ENCODE data around the gene SORBS1. TPM values are rescaled to one million over a fixed set of nuclear protein-coding genes. Genes with fewer than 3 reads are reported as not detected.

Gene SORBS1
- total RNA-seq, 1 donor from 2014 or later, result 416 TPM

DNA sequence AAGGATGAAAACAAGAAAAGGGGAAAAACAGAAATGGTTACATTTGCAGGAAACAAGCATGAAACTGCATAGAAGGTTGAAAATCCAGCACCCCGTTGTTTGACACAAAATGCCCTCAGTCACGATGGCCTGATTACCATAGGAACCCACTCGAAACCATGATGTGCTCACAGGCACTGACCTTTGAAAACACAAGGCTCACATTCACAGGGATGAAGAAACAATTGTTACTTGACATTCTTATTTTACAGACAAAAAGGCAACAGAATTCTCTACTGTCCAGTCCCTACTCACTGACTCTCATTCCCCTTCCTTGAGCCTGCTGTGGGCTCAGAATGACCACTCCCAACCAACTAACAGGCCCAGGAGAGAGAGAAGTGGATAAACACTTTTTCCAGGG lies 138.9 kb downstream of the SORBS1 start:
- Histone ChIP-seq H3K27ac (peak overlapping the region; percentile 79 to 89), H3K4me1 (peaks cover 17 to 64% of the 10 kb centered on the region in 2 donors), H3K4me3 (no peak overlapping the region), H3K27me3 (no peaks in the 10 kb centered on the region), H3K9me3 (no peaks in the 10 kb centered on the region), H3K36me3 (peaks cover 88% of the 10 kb centered on the region in 2 donors)
- intact Hi-C loops (cut with DNase I), result no loop called here
- DNase-seq (ENCODE audit: low spot score in 2 of 2), result no peak
- TF ChIP-seq CTCF (IDR thresholded peaks at IDR 0.05), result no peak

GRCh38 chr10:95421782-95422181 lies 139.4 kb downstream of the SORBS1 start:
- Histone ChIP-seq H3K27ac (peak overlapping the region; percentile 79 to 89), H3K9me3 (no peaks in the 10 kb centered on the region), H3K4me3 (no peak overlapping the region), H3K4me1 (peaks cover 19 to 64% of the 10 kb centered on the region in 2 donors), H3K27me3 (no peaks in the 10 kb centered on the region), H3K36me3 (peaks cover 88% of the 10 kb centered on the region in 2 donors)
- intact Hi-C loops (cut with DNase I), result no loop called here
- TF ChIP-seq CTCF (IDR thresholded peaks at IDR 0.05), result no peak
- no peak for DNase-seq (ENCODE audit: low spot score in 2 of 2)

- Histone ChIP-seq H3K36me3 (peaks cover 70 to 82% of the 10 kb centered on the region in 2 donors), H3K4me3 (no peak overlapping the region), H3K9me3 (no peaks in the 10 kb centered on the region), H3K27me3 (no peaks in the 10 kb centered on the region), H3K27ac (peak overlapping the region; percentile 89 to 95), H3K4me1 (peaks cover 29 to 79% of the 10 kb centered on the region in 2 donors)
- peak in 1 of 2 donors; percentile 68 for DNase-seq (ENCODE audit: low spot score in 2 of 2)
- intact Hi-C loops (cut with DNase I), result loop anchor here (5.0 kb wide), 1 partner anchor 42 kb away; no protein-coding TSS in a partner anchor
- no peak for TF ChIP-seq CTCF (IDR thresholded peaks at IDR 0.05)
These were observed 141.8 kb downstream of the SORBS1 start for GRCh38 chr10:95419399-95419798.

GRCh38 chr10:95416973-95417372 lies 144.2 kb downstream of the SORBS1 start:
- Histone ChIP-seq H3K36me3 (peaks cover 67 to 75% of the 10 kb centered on the region in 2 donors), H3K27ac (peak overlapping the region; percentile 89 to 95), H3K9me3 (no peaks in the 10 kb centered on the region), H3K4me1 (peaks cover 23 to 81% of the 10 kb centered on the region in 2 donors), H3K4me3 (no peak overlapping the region), H3K27me3 (no peaks in the 10 kb centered on the region)
- peak in 1 of 2 donors; percentile 57 for DNase-seq (ENCODE audit: low spot score in 2 of 2)
- no peak for TF ChIP-seq CTCF (IDR thresholded peaks at IDR 0.05)
- intact Hi-C loops (cut with DNase I), result loop anchor here (5.0 kb wide), 1 partner anchor 40 kb away; no protein-coding TSS in a partner anchor

DNA sequence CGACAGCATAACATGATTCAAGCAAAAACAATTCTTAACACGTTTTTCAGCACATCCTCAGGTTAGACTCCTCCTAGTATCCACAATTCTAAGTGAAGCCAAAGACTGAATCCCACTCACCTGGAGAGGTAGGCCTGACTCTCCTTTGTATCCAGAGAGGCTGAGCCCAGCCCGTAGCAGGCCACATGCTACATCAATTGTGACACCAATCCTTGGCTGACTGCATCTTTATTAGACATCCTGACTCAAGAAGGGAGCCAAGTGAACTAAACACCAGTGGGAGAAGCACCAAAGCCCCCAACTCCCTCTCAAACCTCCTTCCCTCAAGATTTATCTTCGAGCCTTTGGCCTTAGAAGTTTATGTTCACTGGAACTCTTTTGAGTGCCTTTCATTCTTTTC lies 144.9 kb downstream of the SORBS1 start:
- intact Hi-C loops (cut with DNase I), result loop anchor here (5.0 kb wide), 1 partner anchor 39 kb away; no protein-coding TSS in a partner anchor
- H3K4me3 ChIP-seq, result peak overlapping the region; percentile 19 to 24
- H3K27me3 ChIP-seq, result no peaks in the 10 kb centered on the region
- H3K9me3 ChIP-seq, result no peaks in the 10 kb centered on the region
- H3K36me3 ChIP-seq, result peaks cover 66 to 76% of the 10 kb centered on the region in 2 donors
- peaks cover 20 to 84% of the 10 kb centered on the region in 2 donors for H3K4me1 ChIP-seq
- TF ChIP-seq CTCF (IDR thresholded peaks at IDR 0.05), result no peak
- peak in 1 of 2 donors; percentile 64 for DNase-seq (ENCODE audit: low spot score in 2 of 2)
- peak overlapping the region; percentile 89 to 95 for H3K27ac ChIP-seq

All from ascending aorta (tissue), 2 donors.